ENCODE measurements around the gene AICDA.

The AICDA gene

DNA sequence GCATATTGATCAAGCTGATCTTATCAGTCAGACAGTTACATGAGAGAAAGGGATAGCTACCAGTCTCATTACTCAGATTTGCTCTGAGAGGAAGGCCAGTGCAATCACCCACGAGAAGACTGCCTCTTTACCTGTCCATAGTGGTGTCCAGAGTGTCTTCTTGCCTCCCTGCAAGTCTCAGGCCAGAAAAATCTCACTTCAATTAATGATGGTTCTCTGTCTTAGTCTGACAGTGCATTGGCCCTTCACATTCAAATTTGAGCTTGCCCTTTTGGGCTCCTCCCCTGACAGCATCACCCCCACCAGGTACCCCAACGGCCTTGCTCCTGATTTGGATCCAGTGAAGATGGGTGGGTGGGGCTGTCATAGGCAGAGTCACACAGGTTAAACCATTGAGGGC is at the start of gene AICDA:
AICDA (minus strand) TSS at position 231 of the 400 bp plus-strand sequence; CDS start at position 139, 92 bp downstream.
- Mint-ChIP-seq H3K27ac (no peak within 1 kb of the TSS), H3K27me3 (peaks cover 3% of the 10 kb centered on the region), H3K4me1 (ENCODE audit: low read depth) (peaks cover 20% of the 10 kb centered on the region), H3K9me3 (no peaks in the 10 kb centered on the region), H3K36me3 (ENCODE audit: low read depth) (no peaks in the 10 kb centered on the region), H3K4me3 (no peak within 1 kb of the TSS)
- intact Hi-C loops (cut with micrococcal nuclease): no loop called here

GRCh38 chr12:8661751-8662150 is 49.1 kb upstream of the AICDA start:
- H3K4me1 Mint-ChIP-seq (ENCODE audit: low read depth): peaks cover 5% of the 10 kb centered on the region
- H3K4me3 Mint-ChIP-seq: no peak overlapping the region
- intact Hi-C loops (cut with micrococcal nuclease): loop anchor here (5.0 kb wide), 1 partner anchor 381 kb away; no protein-coding TSS in a partner anchor
- H3K36me3 Mint-ChIP-seq (ENCODE audit: low read depth): no peaks in the 10 kb centered on the region
- peaks cover 4% of the 10 kb centered on the region for H3K27me3 Mint-ChIP-seq
- H3K9me3 Mint-ChIP-seq: no peaks in the 10 kb centered on the region
- H3K27ac Mint-ChIP-seq: no peak overlapping the region

DNA sequence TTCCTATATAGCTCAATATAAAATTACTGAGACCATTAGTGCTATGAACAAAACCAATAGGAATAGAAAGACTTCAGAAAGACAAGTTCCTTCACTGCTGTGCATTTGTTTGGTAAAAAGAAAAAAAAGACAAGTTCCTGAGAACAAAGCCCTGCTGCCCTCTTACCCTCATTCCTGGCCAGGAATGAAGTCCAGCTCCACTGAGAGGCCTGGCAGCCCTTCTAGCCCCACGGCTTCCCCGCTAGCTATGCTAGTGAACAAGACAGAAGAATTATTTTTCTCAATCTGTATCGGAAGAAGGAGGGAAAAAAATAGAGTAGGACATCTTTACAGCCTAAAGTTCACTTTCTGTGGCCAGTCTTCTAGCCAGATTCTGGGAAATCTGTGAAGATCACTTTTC is 48.4 kb upstream of the AICDA start:
- Mint-ChIP-seq H3K4me3 (no peak overlapping the region), H3K4me1 (ENCODE audit: low read depth) (peaks cover 5% of the 10 kb centered on the region), H3K27ac (no peak overlapping the region), H3K9me3 (no peaks in the 10 kb centered on the region), H3K27me3 (peaks cover 4% of the 10 kb centered on the region), H3K36me3 (ENCODE audit: low read depth) (no peaks in the 10 kb centered on the region)
- intact Hi-C loops (cut with micrococcal nuclease): loop anchor here (5.0 kb wide), 1 partner anchor 381 kb away; no protein-coding TSS in a partner anchor

DNA sequence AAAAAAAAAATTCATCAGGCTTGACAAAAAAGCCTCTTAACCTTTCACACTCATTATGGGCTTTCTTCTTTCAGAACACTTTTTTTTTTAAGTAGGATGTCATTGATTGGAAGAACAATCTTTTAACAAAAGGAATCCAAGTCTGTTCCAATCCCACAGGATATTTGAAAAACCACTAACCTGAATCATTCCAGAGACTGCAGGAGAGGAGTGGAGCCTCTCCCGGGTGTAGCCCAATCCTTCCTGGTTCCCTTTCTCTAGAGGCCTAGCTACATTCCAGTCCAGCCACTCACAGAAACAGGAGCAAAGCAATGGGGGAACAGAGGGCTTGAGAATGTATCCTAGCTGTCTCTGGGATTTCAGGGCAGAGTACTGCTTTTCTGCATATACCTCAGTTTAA is 45.7 kb upstream of the AICDA start:
- intact Hi-C loops (cut with micrococcal nuclease): loop anchor here (10.0 kb wide), 2 partner anchors 206 to 236 kb away; no protein-coding TSS in a partner anchor

GRCh38 chr12:8655421-8655820 is 42.8 kb upstream of the AICDA start:
- no peaks in the 10 kb centered on the region for H3K4me1 Mint-ChIP-seq (ENCODE audit: low read depth)
- no peak overlapping the region for H3K4me3 Mint-ChIP-seq
- no peak overlapping the region for H3K27ac Mint-ChIP-seq
- no peaks in the 10 kb centered on the region for H3K36me3 Mint-ChIP-seq (ENCODE audit: low read depth)
- no peaks in the 10 kb centered on the region for H3K9me3 Mint-ChIP-seq
- intact Hi-C loops (cut with micrococcal nuclease): loop anchor here (10.0 kb wide), 2 partner anchors 209 to 239 kb away; no protein-coding TSS in a partner anchor
- H3K27me3 Mint-ChIP-seq: peaks cover 8% of the 10 kb centered on the region

More for the DNA sequence above, 45.7 kb upstream of the AICDA start:
- no peaks in the 10 kb centered on the region for H3K9me3 Mint-ChIP-seq
- no peak overlapping the region for H3K4me3 Mint-ChIP-seq
- no peaks in the 10 kb centered on the region for H3K4me1 Mint-ChIP-seq (ENCODE audit: low read depth)
- no peaks in the 10 kb centered on the region for H3K36me3 Mint-ChIP-seq (ENCODE audit: low read depth)
- H3K27me3 Mint-ChIP-seq: peaks cover 8% of the 10 kb centered on the region
- H3K27ac Mint-ChIP-seq: no peak overlapping the region

GRCh38 chr12:8648576-8649205 is 36.0 kb upstream of the AICDA start:
- Mint-ChIP-seq H3K9me3 (no peaks in the 10 kb centered on the region), H3K4me1 (ENCODE audit: low read depth) (peaks cover 6% of the 10 kb centered on the region), H3K36me3 (ENCODE audit: low read depth) (no peaks in the 10 kb centered on the region), H3K27ac (no peak overlapping the region), H3K27me3 (peaks cover 9% of the 10 kb centered on the region), H3K4me3 (no peak overlapping the region)
- intact Hi-C loops (cut with micrococcal nuclease): no loop called here

DNA sequence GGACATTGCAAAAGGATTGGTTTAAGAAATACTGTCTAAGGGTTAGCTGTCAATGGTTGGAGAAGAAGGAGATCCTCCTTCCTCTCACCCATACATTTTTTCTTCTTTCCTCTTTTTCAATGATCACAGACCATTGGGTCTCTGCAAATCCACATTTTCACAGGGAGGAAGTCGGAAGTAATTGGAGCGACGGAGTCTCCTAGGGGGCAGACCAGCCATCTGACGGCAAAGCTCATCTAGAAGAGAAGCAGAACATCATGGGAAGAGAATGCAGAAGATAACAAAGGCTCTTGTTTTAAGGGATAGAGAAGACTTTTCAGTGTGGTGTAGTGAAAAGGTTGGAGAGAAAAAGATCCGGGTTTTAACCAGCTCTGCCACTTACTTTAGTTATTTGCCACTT is 35.3 kb upstream of the AICDA start:
- H3K4me3 Mint-ChIP-seq: no peak overlapping the region
- intact Hi-C loops (cut with micrococcal nuclease): no loop called here
- H3K27ac Mint-ChIP-seq: no peak overlapping the region
- H3K4me1 Mint-ChIP-seq (ENCODE audit: low read depth): peaks cover 6% of the 10 kb centered on the region
- H3K36me3 Mint-ChIP-seq (ENCODE audit: low read depth): no peaks in the 10 kb centered on the region
- peaks cover 9% of the 10 kb centered on the region for H3K27me3 Mint-ChIP-seq
- no peaks in the 10 kb centered on the region for H3K9me3 Mint-ChIP-seq

- H3K36me3 Mint-ChIP-seq (ENCODE audit: low read depth): no peaks in the 10 kb centered on the region
- peaks cover 10% of the 10 kb centered on the region for H3K27me3 Mint-ChIP-seq
- intact Hi-C loops (cut with micrococcal nuclease): no loop called here
- H3K4me1 Mint-ChIP-seq (ENCODE audit: low read depth): peaks cover 6% of the 10 kb centered on the region
- no peak overlapping the region for H3K4me3 Mint-ChIP-seq
- H3K9me3 Mint-ChIP-seq: no peaks in the 10 kb centered on the region
- H3K27ac Mint-ChIP-seq: no peak overlapping the region
These were observed 31.9 kb upstream of the AICDA start for GRCh38 chr12:8644345-8645248.

GRCh38 chr12:8642775-8643174 is 30.1 kb upstream of the AICDA start:
- Mint-ChIP-seq H3K36me3 (ENCODE audit: low read depth) (no peaks in the 10 kb centered on the region), H3K27ac (no peak overlapping the region), H3K27me3 (peaks cover 7% of the 10 kb centered on the region), H3K9me3 (no peaks in the 10 kb centered on the region), H3K4me1 (ENCODE audit: low read depth) (peaks cover 6% of the 10 kb centered on the region), H3K4me3 (no peak overlapping the region)
- intact Hi-C loops (cut with micrococcal nuclease): no loop called here

DNA sequence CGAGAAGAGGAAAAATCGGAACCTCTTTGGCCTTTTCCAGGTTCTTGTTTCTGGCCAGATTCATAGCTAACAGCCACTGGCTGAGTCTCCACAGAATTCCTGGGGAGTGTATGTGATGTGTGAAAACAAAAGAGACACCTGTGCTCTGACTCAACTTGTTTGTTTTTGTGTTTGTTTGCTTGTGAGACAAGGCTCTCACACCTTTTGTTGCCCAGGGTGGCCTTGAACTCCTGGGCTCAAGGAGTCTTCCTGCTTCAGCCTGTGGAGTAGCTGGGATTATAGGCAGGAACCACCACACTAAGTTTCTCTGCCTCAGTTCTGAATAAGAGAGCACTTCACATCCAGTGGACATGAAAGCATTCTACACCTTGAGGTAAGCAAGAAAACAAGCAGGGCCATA is 27.3 kb upstream of the AICDA start:
- H3K4me1 Mint-ChIP-seq (ENCODE audit: low read depth): peaks cover 5% of the 10 kb centered on the region
- intact Hi-C loops (cut with micrococcal nuclease): no loop called here

DNA sequence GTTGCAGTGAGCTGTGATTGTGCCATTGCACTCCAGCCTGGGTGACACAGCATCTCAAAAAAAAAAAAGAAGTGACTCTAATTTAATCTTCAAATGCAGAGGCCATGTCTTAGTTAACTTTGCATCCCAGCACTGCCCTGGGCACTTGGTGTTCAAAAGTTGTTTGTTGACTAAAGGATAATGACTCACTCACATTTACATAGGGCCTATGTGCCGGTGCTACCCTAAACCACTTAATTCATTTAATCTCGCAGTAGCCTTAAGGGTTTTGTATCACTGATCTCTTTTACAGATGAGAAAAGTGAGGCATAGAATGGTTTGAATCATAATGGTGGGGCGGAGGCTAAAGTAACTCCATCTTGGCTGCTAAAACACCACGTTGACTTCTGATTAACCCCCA is 26.3 kb upstream of the AICDA start:
- no peaks in the 10 kb centered on the region for H3K9me3 Mint-ChIP-seq
- no peak overlapping the region for H3K27ac Mint-ChIP-seq
- intact Hi-C loops (cut with micrococcal nuclease): no loop called here

More for the DNA sequence above, 27.3 kb upstream of the AICDA start:
- Mint-ChIP-seq H3K36me3 (ENCODE audit: low read depth) (no peaks in the 10 kb centered on the region), H3K27ac (no peak overlapping the region), H3K9me3 (no peaks in the 10 kb centered on the region), H3K4me3 (no peak overlapping the region), H3K27me3 (peaks cover 7% of the 10 kb centered on the region)

DNA sequence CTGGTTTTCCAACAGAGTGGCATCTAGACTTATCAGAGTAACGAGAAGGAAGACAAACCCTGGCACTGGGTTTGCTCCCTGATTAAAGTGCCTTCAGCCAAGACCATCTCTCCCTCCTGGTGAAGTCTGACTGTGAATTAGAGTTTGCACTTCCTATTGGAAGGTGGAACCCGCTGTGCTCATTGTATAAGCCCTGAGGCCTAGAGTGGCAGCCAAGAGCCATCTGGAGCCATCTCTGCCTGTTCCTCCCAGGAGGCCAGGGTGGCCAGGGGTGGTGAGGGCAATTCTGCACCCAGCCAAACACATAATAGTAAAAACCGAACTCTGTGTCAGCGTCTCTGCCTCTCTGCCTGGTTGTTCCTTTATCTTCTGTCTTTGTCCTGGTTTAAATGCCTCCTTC is 25.0 kb upstream of the AICDA start:
- Mint-ChIP-seq H3K4me1 (ENCODE audit: low read depth) (no peaks in the 10 kb centered on the region), H3K4me3 (no peak overlapping the region), H3K27ac (no peak overlapping the region), H3K9me3 (no peaks in the 10 kb centered on the region), H3K36me3 (ENCODE audit: low read depth) (no peaks in the 10 kb centered on the region), H3K27me3 (peaks cover 3% of the 10 kb centered on the region)
- intact Hi-C loops (cut with micrococcal nuclease): no loop called here

More for the DNA sequence above, 26.3 kb upstream of the AICDA start:
- Mint-ChIP-seq H3K4me1 (ENCODE audit: low read depth) (no peaks in the 10 kb centered on the region), H3K27me3 (peaks cover 5% of the 10 kb centered on the region), H3K4me3 (no peak overlapping the region), H3K36me3 (ENCODE audit: low read depth) (no peaks in the 10 kb centered on the region)

GRCh38 chr12:8637244-8637643 is 24.6 kb upstream of the AICDA start:
- Mint-ChIP-seq H3K27me3 (peaks cover 3% of the 10 kb centered on the region), H3K4me3 (no peak overlapping the region), H3K9me3 (no peaks in the 10 kb centered on the region), H3K36me3 (ENCODE audit: low read depth) (no peaks in the 10 kb centered on the region), H3K4me1 (ENCODE audit: low read depth) (no peaks in the 10 kb centered on the region), H3K27ac (no peak overlapping the region)
- intact Hi-C loops (cut with micrococcal nuclease): no loop called here

DNA sequence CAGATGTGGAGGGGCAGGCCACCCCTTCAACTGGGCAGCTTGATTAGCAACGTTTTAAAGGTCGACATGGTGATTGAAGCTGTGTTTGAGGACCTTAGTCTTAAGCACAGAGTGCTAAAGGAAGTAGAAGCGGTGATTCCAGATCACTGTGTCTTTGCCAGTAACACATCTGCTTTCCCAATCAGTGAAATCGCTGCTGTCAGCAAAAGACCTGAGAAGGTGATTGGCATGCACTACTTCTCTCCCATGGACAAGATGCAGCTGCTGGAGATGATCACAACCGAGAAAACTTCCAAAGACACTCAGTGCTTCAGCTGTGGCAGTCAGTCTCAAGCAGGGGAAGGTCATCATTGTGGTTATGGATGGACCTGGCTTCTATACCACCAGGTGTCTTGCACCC is 23.9 kb upstream of the AICDA start:
- Mint-ChIP-seq H3K36me3 (ENCODE audit: low read depth) (no peaks in the 10 kb centered on the region), H3K27ac (no peak overlapping the region), H3K27me3 (no peaks in the 10 kb centered on the region), H3K9me3 (no peaks in the 10 kb centered on the region), H3K4me1 (ENCODE audit: low read depth) (no peaks in the 10 kb centered on the region), H3K4me3 (no peak overlapping the region)
- intact Hi-C loops (cut with micrococcal nuclease): no loop called here

Data from dendritic cell treated with granulocyte-macrophage colony-stimulating factor and Interleukin-4, amounts not matched to agents 40 ng/mL and 50 ng/mL, for 4 days (primary cell).